Measurements from ENCODE around the gene NDUFS6.

The NDUFS6 gene

DNA sequence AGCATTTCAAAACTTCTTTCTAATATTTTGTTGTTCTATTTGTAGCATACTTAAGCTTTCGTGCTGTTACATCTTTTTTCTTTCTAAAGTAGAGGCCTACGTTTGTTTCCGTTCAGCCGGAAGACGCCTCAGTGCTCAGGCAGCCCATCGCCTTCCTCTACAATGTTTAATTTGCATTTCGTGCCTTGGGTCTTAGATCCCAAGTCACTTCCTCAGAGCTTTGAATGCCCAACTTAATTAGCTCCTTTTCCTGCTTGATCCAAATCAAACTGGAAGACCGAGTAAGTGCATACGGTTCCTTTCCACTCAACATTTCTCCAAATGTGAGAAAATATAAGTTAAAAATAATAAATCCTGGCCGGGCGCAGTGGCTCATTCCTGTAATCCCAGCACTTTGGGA lies 44.7 kb upstream of the NDUFS6 start:
- TF ChIP-seq, protein P1, sequence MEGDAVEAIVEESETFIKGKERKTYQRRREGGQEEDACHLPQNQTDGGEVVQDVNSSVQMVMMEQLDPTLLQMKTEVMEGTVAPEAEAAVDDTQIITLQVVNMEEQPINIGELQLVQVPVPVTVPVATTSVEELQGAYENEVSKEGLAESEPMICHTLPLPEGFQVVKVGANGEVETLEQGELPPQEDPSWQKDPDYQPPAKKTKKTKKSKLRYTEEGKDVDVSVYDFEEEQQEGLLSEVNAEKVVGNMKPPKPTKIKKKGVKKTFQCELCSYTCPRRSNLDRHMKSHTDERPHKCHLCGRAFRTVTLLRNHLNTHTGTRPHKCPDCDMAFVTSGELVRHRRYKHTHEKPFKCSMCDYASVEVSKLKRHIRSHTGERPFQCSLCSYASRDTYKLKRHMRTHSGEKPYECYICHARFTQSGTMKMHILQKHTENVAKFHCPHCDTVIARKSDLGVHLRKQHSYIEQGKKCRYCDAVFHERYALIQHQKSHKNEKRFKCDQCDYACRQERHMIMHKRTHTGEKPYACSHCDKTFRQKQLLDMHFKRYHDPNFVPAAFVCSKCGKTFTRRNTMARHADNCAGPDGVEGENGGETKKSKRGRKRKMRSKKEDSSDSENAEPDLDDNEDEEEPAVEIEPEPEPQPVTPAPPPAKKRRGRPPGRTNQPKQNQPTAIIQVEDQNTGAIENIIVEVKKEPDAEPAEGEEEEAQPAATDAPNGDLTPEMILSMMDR (IDR thresholded peaks at IDR 0.05; ENCODE audit: control insufficient read depth, extremely low read depth, insufficient read depth), result no peak
- no peak overlapping the region for H3K4me3 ChIP-seq (ENCODE audit: low read depth, low read length)
- DNase-seq (ENCODE audit: low read depth), result no peak

DNA sequence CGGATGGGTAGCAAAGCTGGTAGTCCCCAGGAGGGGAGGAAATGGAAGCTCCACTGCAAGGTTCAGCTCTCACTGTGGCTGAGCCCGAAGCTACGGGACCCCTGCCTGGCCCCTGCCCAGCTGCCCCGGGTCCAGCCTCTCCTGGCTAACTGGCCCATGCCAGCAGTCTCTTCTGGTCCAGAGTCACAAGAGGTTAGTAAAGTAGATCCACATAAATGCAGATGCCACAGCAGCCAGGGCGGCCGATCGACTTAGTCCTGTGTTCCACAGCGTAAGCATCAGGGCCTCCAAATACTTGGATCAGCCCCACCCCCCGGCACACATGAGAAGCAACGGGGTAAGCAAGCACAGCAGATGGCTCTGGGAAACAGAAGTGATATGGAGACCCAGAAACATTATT lies 43.7 kb upstream of the NDUFS6 start:
- TF ChIP-seq, protein P1 (IDR thresholded peaks at IDR 0.05; ENCODE audit: control insufficient read depth, extremely low read depth, insufficient read depth), result no peak
- DNase-seq (ENCODE audit: low read depth), result no peak
- H3K4me3 ChIP-seq (ENCODE audit: low read depth, low read length), result no peak overlapping the region

DNA sequence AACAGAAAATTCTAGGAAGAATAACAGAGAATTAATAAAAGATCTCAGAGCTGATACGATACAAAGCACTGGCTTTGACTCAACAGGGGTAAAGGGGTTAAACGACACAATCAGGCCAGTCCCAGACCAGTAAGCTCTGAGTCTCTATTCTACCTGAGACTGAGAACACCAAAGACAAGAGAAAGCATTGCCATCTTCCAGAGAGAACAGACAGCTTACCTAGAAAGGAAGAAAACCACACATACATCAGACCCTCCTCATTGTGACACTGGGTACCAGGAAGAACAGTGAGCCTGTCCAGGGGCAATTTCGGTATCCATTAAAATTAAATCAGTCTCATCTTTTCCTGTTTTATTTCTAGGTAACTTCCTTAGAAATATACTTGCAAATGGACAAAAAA lies 42.6 kb upstream of the NDUFS6 start:
- no peak overlapping the region for H3K4me3 ChIP-seq (ENCODE audit: low read depth, low read length)
- TF ChIP-seq, protein P1 (IDR thresholded peaks at IDR 0.05; ENCODE audit: control insufficient read depth, extremely low read depth, insufficient read depth), result no peak
- DNase-seq (ENCODE audit: low read depth), result no peak

DNA sequence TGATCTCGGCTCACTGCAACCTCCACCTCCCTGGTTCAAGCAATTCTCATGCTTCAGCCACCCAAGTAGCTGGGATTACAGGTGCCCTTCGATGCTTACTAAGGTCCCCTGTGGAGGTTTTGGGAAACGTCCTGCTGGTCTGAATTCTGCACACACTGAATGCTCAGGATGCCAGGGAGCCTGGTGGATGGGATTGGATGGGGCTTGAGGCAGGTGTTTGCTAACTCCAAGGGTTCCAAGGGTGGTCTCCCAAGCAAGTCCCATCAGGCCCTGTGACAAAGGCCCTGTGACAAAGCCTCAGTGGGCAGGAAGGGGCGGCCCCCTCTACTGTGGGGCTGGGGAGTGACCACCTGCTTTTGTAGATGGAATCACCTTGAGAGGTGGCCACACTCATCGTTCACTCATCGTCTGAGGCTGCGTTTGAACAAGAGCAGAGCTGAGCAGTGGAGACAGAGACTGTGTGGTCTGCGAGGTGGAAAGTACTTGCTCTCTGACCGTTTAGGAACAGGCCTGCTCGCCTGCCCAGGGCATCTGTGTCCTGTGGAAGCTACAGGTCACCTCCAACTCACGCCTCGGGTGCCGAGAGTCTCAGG lies 41.7 kb upstream of the NDUFS6 start:
- DNase-seq (ENCODE audit: low read depth), result no peak
- no peak overlapping the region for H3K4me3 ChIP-seq (ENCODE audit: low read depth, low read length)
- TF ChIP-seq, protein P1 (IDR thresholded peaks at IDR 0.05; ENCODE audit: control insufficient read depth, extremely low read depth, insufficient read depth), result no peak

DNA sequence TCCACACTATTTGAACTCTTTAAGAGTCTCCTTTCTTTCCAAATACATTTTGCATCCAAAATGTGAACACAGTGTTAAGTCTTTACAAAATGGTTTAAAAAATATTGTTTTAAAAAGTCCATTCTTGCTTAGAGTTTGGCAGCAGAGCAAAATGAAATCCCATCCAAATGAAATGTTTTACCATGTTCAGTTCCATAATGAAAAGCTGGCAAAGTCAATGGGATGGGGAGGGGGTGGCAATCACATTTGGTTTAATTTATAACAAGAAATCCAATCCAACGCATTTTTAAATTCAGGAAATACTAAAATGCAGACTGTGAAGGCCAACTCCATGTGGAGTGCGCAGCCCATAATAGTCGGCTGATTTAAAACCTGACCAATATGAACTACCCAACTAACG lies 41.0 kb upstream of the NDUFS6 start:
- TF ChIP-seq, protein P1 (IDR thresholded peaks at IDR 0.05; ENCODE audit: control insufficient read depth, extremely low read depth, insufficient read depth), result no peak
- H3K4me3 ChIP-seq (ENCODE audit: low read depth, low read length), result no peak overlapping the region
- no peak for DNase-seq (ENCODE audit: low read depth)

DNA sequence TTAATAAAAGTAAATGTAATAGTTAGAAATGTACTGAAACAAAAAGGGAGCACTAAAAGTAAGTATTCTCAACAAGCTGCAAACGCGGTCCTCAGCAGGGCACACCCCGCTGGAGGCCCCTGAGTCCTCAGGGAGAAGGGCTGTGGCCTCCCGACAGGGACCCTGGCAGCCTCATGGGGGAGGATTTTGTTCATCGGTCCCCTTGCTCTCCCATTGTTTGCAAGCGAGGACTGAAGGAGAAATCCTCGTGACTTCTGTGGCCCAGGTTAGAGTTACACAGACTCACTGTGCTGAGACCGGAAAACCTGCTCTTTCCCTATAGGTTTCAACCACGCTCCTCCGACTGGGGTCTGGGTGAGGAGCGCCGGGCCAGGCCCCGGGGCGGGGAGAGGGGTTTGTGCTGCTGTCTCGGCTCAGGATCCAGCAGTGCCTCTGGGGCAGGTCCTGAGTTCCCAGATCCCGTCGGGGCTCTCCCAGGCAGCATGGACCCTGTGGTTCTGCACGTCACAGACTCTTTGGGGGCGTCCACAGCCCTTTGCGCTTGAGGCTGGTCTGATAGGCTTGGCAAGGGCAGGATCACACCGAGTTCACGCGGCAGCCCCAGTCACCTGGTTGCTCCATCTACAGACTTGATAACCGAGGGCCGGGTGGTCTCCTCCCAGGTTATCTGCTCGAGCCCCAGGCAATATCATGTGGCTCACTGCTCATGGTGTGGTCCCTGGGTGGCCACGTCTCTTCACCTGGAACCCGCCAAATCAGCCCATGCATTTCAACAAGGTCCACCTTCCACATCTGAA lies 40.4 kb upstream of the NDUFS6 start:
- no peak for DNase-seq (ENCODE audit: low read depth)
- no peak overlapping the region for H3K4me3 ChIP-seq (ENCODE audit: low read depth, low read length)

More for the DNA sequence above, 40.4 kb upstream of the NDUFS6 start:
- TF ChIP-seq, protein P1 (IDR thresholded peaks at IDR 0.05; ENCODE audit: control insufficient read depth, extremely low read depth, insufficient read depth), result no peak
